Transverse colon (tissue), 4 donors: ENCODE measurements around the gene GNG12. TPM values are rescaled to one million over a fixed set of nuclear protein-coding genes. Genes with fewer than 3 reads are reported as not detected.

Source experiments
- DNase-seq: peaks from one replicate; pipeline ENCODE4 v3.0.0-alpha.2; 2019
- H3K27ac ChIP-seq, 4 donors: fragments of 200-600 bp; sonication (generic); 2 replicates each; pipeline ENCODE4 v1.5.1; 2016 to 2018; ENCODE audit warnings: inconsistent platforms in 4 of 4
- H3K27me3 ChIP-seq: fragments of 200-600 bp; sonication (generic); 2 replicates; pipeline ENCODE4 v1.5.1; 2017; ENCODE audit warnings: inconsistent platforms
- H3K36me3 ChIP-seq, 4 donors: fragments of 200-600 bp; sonication (generic); 2 replicates each; pipeline ENCODE4 v1.5.1; 2017 to 2019; ENCODE audit warnings: inconsistent platforms in 4 of 4
- H3K4me1 ChIP-seq, 4 donors: fragments of 200-600 bp; sonication (generic); 2 replicates each; pipeline ENCODE4 v1.5.1; 2017 to 2020; ENCODE audit warnings: inconsistent platforms in 4 of 4
- H3K4me3 ChIP-seq, 4 donors: fragments of 200-600 bp; sonication (generic); 1 replicate in 1 of 4; 2 replicates in 3 of 4; pipeline versions ENCODE4 v1.5.1 to v1.6.1; 2017 to 2019; ENCODE audit warnings: inconsistent platforms in 4 of 4
- H3K9me3 ChIP-seq, 2 donors: fragments of 200-600 bp; sonication (generic); 2 replicates each; pipeline ENCODE4 v1.5.1; 2017 to 2019; ENCODE audit warnings: inconsistent platforms in 2 of 2
- CTCF ChIP-seq, 5 experiments: fragments of 200-600 bp in 3 of 5; fragments of 450-650 bp in 2 of 5; sonication (generic) in 3 of 5; IDR thresholded peaks; 1 replicate in 2 of 5; 2 replicates in 3 of 5; pipeline ENCODE4 v1.5.1; 2016 to 2017; ENCODE audit warnings: antibody characterized with exemption in 5 of 5, inconsistent platforms in 3 of 5, mild to moderate bottlenecking in 2 of 5, moderate library complexity in 1 of 5
- EP300 ChIP-seq: sonication (generic); formaldehyde crosslinking; IDR thresholded peaks from one replicate; pipeline ENCODE4 v1.6.1; 2017; ENCODE audit warnings: antibody characterized with exemption, low read depth
- POLR2A ChIP-seq: fragments of 450-650 bp; IDR thresholded peaks from one replicate; pipeline ENCODE4 v1.6.1; 2016; ENCODE audit warnings: antibody characterized with exemption, mild to moderate bottlenecking, moderate library complexity
- POLR2AphosphoS5 ChIP-seq, 3 donors: sonication (generic); formaldehyde crosslinking; IDR thresholded peaks; one replicate each; pipeline ENCODE4 v1.6.1; 2016; ENCODE audit warnings: antibody characterized with exemption in 3 of 3
- WGBS, 2 donors: methylation state at CpG; one replicate each; pipeline ENCODE4 v1.1.5; 2018; ENCODE audit warnings: low coverage in 1 of 2; 5-methylcytosine and 5-hydroxymethylcytosine counted together
- in situ Hi-C, 4 donors: fragments of 200-750 bp; cut with MboI; loops; one replicate each; pipeline versions ENCODE4 v1.15.0 to v1.15.1; 2017; ENCODE audit warnings: low sequenced_read_pairs in 3 of 4, low pct_ligation_motif_present in 1 of 4, low pct_unique_long_range_greater_than_20kb in 1 of 4
- intact Hi-C: fragments of 100-400 bp; cut with DNase I; formaldehyde crosslinking; loops from one replicate; pipeline ENCODE4 v1.15.1; 2023; ENCODE audit warnings: low total_unique reads
- total RNA-seq, 4 donors: library from RNA; depleted of rRNA; stranded (reverse); fragments of >200 nt; gene quantifications; one replicate each; pipeline ENCODE4 v1.1.0, GENCODE V29; 2016

Gene GNG12
- total RNA-seq, 4 donors from 2014 or later: 19.1 to 180 (median 112) TPM

- Histone ChIP-seq H3K27me3 (no peaks in the 10 kb centered on the region), H3K9me3 (no peaks in the 10 kb centered on the region), H3K4me3 (no peak overlapping the region), H3K36me3 (no peaks in the 10 kb centered on the region), H3K27ac (no peak overlapping the region), H3K4me1 (peaks cover 0 to 54% (median 4%) of the 10 kb centered on the region in 4 donors)
- in situ Hi-C loops (no loop called here), intact Hi-C loops (no loop called here)
- TF ChIP-seq CTCF (IDR thresholded peaks at IDR 0.05) (no peak), EP300 (no peak)
- 73 to 100% methylated on average over 2 to 4 of the region's 4 CpGs for WGBS, 2 donors
- no peak for DNase-seq
Measured at GRCh38 chr1:67722292-67722944, 110.8 kb downstream of the GNG12 start.

GRCh38 chr1:67721650-67722291 is 111.5 kb downstream of the GNG12 start:
- Histone ChIP-seq H3K27ac (no peak overlapping the region), H3K4me3 (no peak overlapping the region), H3K27me3 (no peaks in the 10 kb centered on the region), H3K9me3 (no peaks in the 10 kb centered on the region), H3K4me1 (peaks cover 5 to 61% (median 10%) of the 10 kb centered on the region in 4 donors), H3K36me3 (no peaks in the 10 kb centered on the region)
- no peak for DNase-seq
- 68 to 78% methylated on average over 2 of the region's 2 CpGs for WGBS, 2 donors
- in situ Hi-C loops: no loop called here
- intact Hi-C loops: no loop called here
- TF ChIP-seq POLR2A (no peak), POLR2AphosphoS5 (IDR thresholded peaks at IDR 0.05) (no peak), EP300 (no peak), CTCF (IDR thresholded peaks at IDR 0.05) (no peak)

- TF ChIP-seq POLR2A (no peak), EP300 (no peak), POLR2AphosphoS5 (IDR thresholded peaks at IDR 0.05) (no peak), CTCF (IDR thresholded peaks at IDR 0.05) (no peak)
- in situ Hi-C loops (no loop called here), intact Hi-C loops (no loop called here)
- Histone ChIP-seq H3K4me3 (no peak overlapping the region), H3K27me3 (no peaks in the 10 kb centered on the region), H3K4me1 (peaks cover 11 to 61% (median 13%) of the 10 kb centered on the region in 4 donors), H3K9me3 (no peaks in the 10 kb centered on the region), H3K27ac (no peak overlapping the region), H3K36me3 (no peaks in the 10 kb centered on the region)
- DNase-seq: no peak
- 80 to 97% methylated on average over 1 to 4 of the region's 4 CpGs for WGBS, 2 donors
Measured at GRCh38 chr1:67721112-67721511, 112.2 kb downstream of the GNG12 start.

- Histone ChIP-seq H3K27me3 (no peaks in the 10 kb centered on the region), H3K4me1 (peaks cover 12 to 60% (median 14%) of the 10 kb centered on the region in 4 donors), H3K36me3 (no peaks in the 10 kb centered on the region), H3K9me3 (no peaks in the 10 kb centered on the region), H3K27ac (no peak overlapping the region), H3K4me3 (no peak overlapping the region)
- in situ Hi-C loops (no loop called here), intact Hi-C loops (no loop called here)
- WGBS, 2 donors: 84 to 90% methylated on average over 2 to 6 of the region's 6 CpGs
- no peak for DNase-seq
- TF ChIP-seq POLR2A: no peak
- TF ChIP-seq EP300: no peak
- TF ChIP-seq CTCF (IDR thresholded peaks at IDR 0.05): no peak
- no peak for TF ChIP-seq POLR2AphosphoS5 (IDR thresholded peaks at IDR 0.05)
Measured at GRCh38 chr1:67719329-67720196, 113.7 kb downstream of the GNG12 start.
